SW 1271 (cell line): ENCODE data around the gene STPG4.
A peak's percentile ranks its signal among the peaks of the same experiment; 100 is the strongest.
"Not testable (repeated sequence)": the region's sequence is repeated elsewhere in the genome, so short reads cannot be mapped to it uniquely, and the experiment has no call there.

ENCODE experiments used
- DNase-seq, 2 experiments: peaks; one replicate each; lab custom pipeline; 2025; lab: John Stamatoyannopoulos, UW

STPG4 gene

DNA sequence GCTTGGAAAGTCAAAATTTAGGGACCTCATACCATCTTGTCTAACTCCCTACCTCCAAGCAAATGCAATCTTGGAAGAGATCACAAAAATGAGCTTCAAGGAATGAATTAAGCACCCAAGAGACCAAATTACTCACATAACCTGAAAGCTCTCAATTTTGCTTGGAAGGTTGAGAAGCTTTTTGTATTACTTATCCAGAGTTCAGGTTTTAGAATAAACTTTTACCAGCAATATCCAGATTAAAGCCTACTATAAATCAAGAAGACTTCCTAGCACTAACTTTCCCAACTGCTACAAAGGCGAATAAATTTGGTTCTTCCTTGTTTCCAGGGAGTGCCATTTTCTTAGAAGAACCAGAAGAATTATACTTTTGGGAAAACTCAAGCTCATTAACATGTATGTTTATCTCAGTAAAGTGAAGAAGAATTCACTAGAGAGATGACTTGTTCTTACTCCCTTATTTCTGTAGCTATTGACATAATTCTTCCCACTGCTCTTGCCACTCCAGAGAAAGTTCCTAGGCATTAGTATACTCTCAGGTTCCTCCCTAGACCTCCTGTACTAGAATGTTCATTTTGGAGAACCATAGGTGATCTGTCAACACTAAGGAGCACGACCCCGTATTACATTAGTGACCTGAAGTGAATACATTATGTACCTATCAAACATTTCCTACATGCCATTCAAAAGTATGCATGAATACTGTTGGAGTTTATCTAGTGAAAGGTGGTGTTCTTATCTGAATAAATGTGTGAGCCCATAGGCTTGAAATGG is 18.0 kb upstream of the STPG4 start:
- DNase-seq: peak in 1 of 2 experiments; percentile 58

DNA sequence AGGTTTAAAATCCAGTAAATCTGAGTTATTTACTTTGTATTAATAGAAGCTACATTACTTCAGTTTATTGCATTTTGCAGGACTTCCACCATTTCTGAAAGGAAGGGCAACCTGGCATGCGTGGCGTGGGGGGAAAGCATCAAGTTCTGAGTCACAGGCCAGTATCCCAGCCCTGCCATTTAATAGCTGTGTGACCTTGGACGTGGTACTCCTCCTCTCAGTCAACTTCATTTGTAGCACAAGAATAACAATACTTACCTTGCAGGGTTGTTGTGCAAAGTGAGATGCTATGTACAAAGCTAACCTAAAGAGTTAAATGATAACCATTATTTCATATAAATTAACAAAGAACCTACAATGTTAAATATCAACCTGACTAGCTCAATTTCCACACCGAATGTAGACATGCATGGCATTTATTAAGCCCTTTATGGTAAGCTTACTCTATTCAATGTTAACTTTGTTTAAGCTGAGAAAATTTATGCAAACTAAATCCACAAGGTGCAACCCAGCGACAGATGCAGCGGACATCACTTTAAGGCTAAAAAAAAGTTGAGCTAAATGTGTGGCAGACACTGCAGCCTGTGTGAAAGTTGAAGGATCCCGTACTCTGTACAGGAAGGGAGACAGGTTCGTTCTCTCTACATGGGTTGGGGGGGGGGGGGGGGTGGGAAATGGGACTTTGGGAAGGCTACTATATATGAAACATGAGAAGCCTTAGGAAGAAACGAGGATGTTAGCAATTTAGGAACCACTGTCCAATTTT is 17.2 kb upstream of the STPG4 start:
- peak in 1 of 2 experiments; percentile 52 for DNase-seq

GRCh38 chr2:47169784-47170183 is 14.7 kb upstream of the STPG4 start:
- DNase-seq: no peak

GRCh38 chr2:47168895-47169294 is 13.8 kb upstream of the STPG4 start:
- not testable (repeated sequence) for DNase-seq

GRCh38 chr2:47167149-47167548 is 12.0 kb upstream of the STPG4 start:
- no peak for DNase-seq

DNA sequence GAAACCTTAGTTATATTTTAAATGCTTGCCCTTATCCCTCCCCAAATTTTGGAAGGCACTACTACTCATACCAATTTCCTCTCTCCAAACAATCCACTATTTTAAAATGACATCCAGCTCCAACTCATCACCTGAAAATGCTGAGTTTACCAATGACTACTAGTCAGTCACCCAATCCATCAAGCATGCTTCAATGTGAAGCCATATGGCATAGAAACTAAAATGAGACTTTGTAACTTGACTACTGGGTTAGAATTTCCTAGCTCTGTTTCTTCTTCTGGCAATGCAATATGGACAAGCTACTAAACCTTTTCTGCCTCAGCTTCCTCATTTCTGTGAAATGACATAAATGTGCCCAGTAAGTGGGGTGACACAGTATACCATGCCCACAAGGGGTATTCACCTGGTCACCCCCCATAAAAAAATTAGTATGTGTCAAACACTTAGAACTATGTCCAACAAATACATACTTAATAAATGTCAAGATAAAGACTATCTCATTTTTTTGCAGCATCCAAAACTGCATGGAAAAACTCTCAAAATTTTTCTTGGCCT is 10.0 kb upstream of the STPG4 start:
- DNase-seq: no peak

DNA sequence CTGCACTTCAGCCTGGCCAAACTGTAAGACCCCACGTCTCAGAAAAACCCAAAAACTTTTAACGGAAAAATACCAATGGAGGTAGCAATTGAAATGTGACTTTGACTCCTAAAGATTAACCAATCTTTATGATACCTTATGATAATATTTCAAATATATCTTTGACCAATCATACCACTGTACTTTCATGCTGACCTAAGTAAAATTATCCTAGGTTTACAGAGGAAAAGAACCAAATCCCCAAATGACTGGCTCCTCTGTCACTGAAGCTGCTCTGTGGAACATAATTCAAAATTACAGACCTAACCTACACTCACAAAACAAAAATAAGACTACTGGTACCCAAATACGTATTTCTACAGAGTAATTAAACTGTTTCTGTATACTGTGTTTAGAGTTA is 7.7 kb upstream of the STPG4 start:
- DNase-seq: no peak

DNA sequence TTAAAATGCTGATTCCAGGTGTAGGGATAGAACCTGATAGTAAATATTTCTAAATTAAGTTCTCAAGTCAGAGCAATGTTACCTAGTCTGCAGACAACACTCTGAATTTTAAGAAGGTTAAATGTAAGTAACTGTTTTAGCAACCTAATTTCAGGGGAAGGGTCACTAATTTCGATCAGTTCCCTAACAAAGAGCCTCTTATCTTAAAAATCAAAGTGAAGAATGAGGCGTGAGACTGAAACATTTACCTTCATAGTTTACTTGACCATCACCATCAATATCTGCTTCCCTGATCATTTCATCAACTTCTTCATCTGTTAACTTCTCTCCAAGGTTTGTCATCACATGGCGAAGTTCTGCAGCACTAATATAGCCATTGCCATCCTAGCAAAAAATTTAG is 6.4 kb upstream of the STPG4 start:
- DNase-seq: no peak

DNA sequence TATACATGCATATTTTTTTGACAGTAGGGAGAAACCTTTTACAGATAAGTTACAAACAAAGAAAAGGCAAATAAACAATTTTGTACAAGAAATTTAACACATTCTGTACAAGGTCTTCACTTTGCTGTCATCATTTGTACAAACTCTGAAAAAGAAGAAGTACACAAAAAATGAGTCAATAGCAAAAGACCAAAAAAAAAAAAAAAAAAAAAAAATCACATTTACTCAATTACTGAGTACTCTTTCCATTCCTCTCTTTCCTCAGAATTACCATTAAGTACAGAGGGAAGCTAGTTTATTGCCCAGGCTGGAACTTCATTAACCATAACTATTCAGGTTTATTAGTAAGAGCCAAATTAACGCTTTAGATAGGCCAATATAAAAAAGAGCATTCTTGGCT is 5.6 kb upstream of the STPG4 start:
- no peak for DNase-seq

DNA sequence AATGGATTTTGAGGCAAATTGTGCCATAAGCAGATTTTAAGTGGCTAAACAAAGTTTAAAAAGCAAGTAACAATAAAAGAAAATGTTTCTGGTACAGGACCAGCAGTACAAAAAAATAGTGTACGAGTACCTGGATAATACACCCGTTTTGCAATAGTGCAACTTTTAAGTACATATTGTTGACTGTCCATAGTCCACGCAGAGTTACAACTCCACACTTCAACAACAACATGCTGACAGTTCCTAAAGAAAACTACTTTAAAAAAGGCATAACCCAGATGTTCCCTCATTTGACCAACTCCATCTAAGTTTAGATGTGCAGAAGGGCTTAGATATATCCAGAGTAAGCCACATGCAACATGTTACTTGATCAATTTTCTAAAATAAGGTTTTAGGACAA is 5.1 kb upstream of the STPG4 start:
- no peak for DNase-seq

DNA sequence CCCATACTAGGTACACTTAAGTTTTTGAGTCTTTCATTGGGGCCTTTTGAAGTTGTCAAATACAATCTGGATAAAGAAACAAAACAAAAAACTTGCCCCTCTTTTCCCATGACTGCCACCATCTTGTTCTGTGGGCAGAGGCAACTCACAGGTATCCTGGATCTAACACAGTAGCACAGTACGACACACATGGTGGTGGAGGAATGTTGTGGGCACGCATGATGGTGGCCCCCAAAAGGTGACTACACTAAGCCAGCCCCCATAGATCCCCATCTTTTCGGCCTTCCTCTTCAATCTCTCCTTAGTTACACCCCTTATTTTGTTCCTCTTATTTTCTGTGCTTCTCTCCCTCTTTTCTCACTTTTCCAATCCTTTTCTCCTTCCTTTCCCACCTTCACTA is 4.5 kb upstream of the STPG4 start:
- no peak for DNase-seq

DNA sequence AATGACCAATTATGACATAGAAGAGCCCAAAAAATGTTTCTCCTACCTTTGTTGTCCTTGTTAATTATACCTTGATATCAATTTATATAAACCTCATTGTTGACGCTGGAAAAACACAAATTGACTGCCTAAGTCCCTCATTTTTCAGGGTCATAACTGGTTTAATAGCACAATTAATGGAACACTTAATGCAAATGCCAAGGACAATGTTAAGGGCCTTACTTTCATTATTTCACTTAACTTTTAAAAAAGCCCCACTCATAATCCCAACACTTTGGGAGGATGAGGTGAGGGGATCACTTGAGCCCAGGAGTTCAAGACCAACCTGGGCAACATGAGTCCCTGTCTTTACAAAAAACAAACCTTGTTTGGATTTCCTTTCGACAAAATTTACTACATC is 3.5 kb upstream of the STPG4 start:
- DNase-seq: no peak

- DNase-seq: no peak
Measured at GRCh38 chr2:47152803-47153202, 2.3 kb downstream of the STPG4 start.

- no peak for DNase-seq
Measured at GRCh38 chr2:47150175-47150574, 4.9 kb downstream of the STPG4 start.

- no peak for DNase-seq
Measured at GRCh38 chr2:47147021-47147420, 8.1 kb downstream of the STPG4 start.

- no peak for DNase-seq
Measured at GRCh38 chr2:47145466-47145865, 9.6 kb downstream of the STPG4 start.

GRCh38 chr2:47141520-47141919 is 13.6 kb downstream of the STPG4 start:
- no peak for DNase-seq

DNA sequence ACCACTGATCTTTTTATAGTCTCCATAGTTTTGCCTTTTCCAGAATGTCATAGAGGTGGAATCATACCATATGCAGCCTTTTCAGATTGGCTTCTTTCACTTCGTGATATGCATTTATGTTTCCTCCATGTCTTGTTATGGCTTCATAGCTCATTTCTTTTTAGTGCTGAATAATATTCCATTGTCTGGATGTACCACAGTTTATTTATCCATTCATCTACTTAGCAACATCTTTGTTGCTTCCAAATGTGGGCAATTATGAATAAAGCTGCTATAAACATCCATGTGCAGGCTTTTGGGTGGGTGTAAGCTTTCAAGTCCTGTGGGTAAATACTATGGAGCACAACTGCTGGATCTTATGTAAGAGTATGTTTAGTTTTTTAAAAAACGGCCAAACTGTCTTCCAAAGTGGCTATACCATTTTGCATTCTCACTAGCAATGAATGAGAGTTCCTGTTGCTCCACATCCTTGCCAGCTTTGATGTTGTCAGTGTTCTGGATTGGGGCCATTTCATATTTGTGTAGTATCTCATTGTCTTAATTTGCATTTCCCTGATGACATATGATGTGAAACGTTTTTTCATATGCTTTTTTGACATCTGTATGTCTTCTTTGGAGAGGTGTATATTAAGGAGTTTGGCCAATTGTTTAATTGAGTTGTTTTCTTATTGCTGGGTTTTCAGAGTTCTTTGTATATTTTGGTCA is 20.6 kb downstream of the STPG4 start:
- no peak for DNase-seq

- DNase-seq: no peak
Measured at GRCh38 chr2:47133046-47133445, 22.1 kb downstream of the STPG4 start.

DNA sequence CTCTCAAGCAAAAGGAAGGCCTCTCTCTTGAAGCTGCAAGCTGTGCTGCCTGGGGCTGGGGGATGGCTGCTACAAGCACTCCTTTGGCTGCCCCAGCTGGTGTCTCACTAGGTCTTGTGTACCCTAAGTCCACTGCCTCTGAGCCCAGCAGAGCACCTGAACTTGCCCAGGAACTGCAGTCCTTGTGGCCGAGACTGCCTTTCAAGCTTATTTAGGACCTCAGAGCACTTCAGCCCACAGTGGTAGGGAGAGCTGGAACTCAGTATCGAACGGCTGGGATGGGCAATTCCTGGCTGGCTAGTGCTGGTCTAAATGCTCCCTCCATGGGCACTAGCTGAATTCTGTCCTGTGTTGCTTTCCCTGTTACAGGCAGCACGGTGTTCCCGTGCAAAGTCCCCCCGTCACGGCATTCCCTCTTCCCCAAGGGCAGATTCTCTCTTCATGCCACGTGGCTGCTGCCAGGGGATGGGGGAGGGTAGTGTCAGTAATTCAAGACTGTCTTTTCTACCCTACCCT is 25.9 kb downstream of the STPG4 start:
- DNase-seq: no peak

DNA sequence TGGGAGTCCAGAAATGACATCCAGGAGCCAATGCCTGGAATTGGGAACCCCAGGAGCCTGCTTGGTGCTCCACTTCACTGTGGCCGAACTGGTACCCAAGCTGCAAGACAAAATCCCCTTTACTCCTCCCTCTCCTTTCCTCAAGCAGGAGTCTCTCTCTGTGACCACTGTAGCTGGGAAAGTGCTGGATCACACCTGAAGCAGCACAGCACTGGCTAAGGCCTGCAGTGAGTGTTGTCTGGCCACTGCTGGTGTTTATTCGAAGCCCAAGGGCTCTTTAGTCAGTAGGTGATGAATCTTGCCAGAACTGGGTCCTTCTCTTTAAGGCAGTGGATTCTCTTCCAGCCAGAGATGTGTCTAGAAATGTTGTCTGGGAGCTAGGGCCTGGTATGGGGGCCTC is 26.4 kb downstream of the STPG4 start:
- no peak for DNase-seq

- DNase-seq: no peak
Measured at GRCh38 chr2:47127862-47128543, 27.1 kb downstream of the STPG4 start.
